ENCODE results near the gene PRR30. TPM values are rescaled to one million over a fixed set of nuclear protein-coding genes. Genes with fewer than 3 reads are reported as not detected.

The PRR30 gene
- total RNA-seq, 3 donors from 2014 or later: not detected

DNA sequence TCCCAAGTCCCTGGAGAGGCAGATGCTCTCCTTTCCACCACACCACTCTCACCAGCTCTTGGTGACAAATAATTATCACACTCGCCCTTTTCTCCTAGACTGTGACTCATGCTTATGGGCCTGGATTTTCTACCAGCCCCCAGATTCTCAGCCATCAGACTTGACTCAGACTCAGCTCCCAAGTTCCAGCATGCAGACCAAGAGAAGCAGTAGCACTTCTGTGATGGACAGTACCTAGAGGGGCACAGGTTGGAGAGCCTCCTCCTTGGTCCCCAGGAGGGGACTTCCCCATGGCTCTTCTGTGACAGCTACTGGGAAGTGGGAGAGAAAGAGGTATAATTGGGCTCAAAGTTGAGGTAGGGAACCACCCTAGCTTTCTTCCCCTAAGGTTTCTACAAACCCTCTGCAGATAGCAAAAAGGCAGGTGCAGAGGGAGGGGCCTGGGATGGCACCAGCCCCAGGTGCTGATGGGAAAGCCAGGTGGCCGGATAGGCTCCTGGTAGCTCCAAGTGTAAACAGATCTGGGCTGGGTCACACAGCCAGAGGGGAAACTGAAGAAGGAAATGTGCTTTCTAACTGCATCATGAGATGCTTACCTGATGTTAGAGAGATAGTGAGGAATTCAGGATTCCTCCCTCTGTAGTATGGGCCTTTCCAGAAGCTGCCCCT is 13.7 kb upstream of the PRR30 start:
- H3K27ac ChIP-seq: no peak overlapping the region
- no peak for DNase-seq (ENCODE audit: low spot score in 2 of 2)
- H3K36me3 ChIP-seq: no peaks in the 10 kb centered on the region
- H3K27me3 ChIP-seq: no peaks in the 10 kb centered on the region
- H3K9me3 ChIP-seq: no peaks in the 10 kb centered on the region
- H3K4me3 ChIP-seq: no peak overlapping the region
- intact Hi-C loops (cut with DNase I; ENCODE audit: low total_unique reads): no loop called here
- TF ChIP-seq, protein P1, sequence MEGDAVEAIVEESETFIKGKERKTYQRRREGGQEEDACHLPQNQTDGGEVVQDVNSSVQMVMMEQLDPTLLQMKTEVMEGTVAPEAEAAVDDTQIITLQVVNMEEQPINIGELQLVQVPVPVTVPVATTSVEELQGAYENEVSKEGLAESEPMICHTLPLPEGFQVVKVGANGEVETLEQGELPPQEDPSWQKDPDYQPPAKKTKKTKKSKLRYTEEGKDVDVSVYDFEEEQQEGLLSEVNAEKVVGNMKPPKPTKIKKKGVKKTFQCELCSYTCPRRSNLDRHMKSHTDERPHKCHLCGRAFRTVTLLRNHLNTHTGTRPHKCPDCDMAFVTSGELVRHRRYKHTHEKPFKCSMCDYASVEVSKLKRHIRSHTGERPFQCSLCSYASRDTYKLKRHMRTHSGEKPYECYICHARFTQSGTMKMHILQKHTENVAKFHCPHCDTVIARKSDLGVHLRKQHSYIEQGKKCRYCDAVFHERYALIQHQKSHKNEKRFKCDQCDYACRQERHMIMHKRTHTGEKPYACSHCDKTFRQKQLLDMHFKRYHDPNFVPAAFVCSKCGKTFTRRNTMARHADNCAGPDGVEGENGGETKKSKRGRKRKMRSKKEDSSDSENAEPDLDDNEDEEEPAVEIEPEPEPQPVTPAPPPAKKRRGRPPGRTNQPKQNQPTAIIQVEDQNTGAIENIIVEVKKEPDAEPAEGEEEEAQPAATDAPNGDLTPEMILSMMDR (IDR thresholded peaks at IDR 0.05): no peak
- TF ChIP-seq POLR2AphosphoS5 (IDR thresholded peaks at IDR 0.05): no peak
- no peak for TF ChIP-seq POLR2A (IDR thresholded peaks at IDR 0.05)
- H3K4me1 ChIP-seq: no peaks in the 10 kb centered on the region

DNA sequence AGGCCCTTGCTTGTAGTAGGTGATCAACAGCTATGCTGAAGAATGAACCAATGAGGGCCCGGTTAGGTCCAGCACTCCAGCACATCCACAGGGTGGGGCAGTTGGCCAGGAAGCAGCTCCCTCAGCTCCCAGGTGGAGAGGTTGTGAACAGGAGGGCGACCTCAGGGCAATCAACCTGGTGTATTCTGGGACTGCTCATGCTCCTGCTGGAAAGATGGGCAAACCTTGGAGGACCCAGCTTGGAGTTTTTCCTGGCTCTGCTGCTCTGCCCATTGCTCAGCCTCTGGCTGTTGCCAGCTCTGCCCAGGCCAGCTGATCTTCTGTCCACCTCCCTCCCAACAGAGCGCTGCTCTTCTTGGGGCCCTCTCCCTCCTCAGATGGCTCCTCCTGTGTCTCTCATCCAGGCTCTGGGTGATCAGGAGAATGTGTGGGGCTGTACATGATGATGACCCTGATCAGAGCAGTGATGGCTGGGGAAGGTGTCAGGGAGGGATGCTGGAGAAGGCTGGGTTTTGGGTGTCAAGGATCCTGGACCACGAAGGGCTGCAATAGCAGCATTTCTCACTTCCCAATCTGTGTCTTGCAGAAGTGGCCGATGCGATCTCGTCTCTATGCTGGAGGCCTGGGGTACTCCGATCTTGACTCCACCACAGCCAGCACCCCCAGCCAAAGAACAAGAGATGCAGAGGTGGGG is 13.0 kb upstream of the PRR30 start:
- DNase-seq (ENCODE audit: low spot score in 2 of 2): no peak
- intact Hi-C loops (cut with DNase I; ENCODE audit: low total_unique reads): no loop called here
- Histone ChIP-seq H3K9me3 (no peaks in the 10 kb centered on the region), H3K27me3 (no peaks in the 10 kb centered on the region), H3K27ac (no peak overlapping the region), H3K4me3 (no peak overlapping the region), H3K4me1 (no peaks in the 10 kb centered on the region), H3K36me3 (no peaks in the 10 kb centered on the region)
- no peak for TF ChIP-seq POLR2AphosphoS5 (IDR thresholded peaks at IDR 0.05)
- TF ChIP-seq POLR2A (IDR thresholded peaks at IDR 0.05): no peak
- TF ChIP-seq, protein P1 (IDR thresholded peaks at IDR 0.05): no peak

DNA sequence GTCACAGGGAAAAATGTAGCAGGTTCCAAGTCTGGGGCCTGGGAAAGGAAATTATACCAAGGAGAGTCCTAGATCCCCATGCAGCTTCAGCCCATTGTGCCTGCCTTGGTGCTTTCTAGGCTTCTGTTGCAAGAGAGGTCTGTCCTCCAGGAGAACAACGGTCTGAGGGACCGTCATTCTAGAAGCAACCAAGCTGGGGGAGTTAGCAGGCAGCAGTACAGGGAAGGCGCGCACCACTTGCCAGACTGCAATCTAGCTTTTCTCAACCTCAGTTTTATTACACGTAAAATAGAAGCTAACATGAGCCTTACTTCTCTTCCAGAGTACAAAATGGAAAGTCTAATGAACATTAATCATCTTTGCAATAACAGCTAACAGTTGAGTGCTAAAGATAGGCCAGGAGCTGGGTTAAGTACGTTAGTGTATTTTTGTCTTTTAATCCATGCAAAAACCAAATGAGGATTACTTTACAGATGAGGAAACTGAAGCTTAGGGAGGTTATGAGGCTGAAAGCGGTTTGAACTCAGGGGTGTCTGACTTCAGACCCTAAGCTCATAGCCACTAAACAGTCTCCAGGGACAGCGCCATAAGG is 11.5 kb upstream of the PRR30 start:
- Histone ChIP-seq H3K9me3 (no peaks in the 10 kb centered on the region), H3K27me3 (no peaks in the 10 kb centered on the region), H3K27ac (no peak overlapping the region), H3K4me3 (no peak overlapping the region), H3K36me3 (no peaks in the 10 kb centered on the region), H3K4me1 (no peaks in the 10 kb centered on the region)
- no peak for DNase-seq (ENCODE audit: low spot score in 2 of 2)
- TF ChIP-seq, protein P1 (IDR thresholded peaks at IDR 0.05): no peak
- intact Hi-C loops (cut with DNase I; ENCODE audit: low total_unique reads): no loop called here

DNA sequence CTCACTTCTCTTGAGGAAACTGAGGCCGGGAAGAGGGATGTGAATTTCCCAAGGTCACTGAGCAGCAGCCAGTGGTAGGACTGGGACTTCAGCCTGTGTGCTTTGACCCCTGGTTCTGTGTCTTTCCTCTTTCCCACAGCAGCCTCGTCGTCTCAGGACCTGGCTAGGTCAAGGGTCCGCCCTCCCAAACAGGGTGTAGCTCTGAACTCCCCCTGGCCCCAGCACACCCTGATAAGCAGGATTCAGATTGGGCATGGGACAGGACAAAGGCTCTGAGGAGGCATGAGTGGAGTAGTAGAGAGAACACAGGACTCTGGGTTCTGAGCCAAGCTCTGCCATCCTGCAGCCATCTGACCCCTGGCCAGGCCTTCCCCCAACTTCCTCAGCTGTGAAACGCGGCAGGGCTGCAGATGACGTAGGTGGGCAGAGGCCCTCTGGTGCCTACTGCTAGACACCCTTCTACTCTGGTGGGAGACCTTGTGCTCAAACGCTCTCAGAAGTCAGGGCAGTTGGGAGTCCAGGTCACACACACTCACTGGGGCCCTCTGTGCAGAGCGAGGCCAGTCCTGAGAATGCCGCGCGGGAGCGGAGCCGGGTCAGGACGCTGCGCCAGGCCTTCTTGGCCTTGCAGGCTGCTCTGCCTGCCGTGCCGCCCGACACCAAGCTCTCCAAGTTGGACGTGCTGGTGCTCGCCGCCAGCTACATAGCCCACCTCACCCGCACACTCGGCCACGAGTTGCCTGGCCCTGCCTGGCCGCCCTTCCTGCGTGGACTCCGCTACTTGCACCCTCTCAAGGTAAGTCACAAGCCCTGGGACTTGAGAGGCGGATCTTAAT is 10.6 kb upstream of the PRR30 start:
- Histone ChIP-seq H3K4me1 (no peaks in the 10 kb centered on the region), H3K4me3 (no peak overlapping the region), H3K36me3 (no peaks in the 10 kb centered on the region), H3K27ac (no peak overlapping the region), H3K27me3 (no peaks in the 10 kb centered on the region), H3K9me3 (no peaks in the 10 kb centered on the region)
- DNase-seq (ENCODE audit: low spot score in 2 of 2): no peak
- no peak for TF ChIP-seq POLR2A (IDR thresholded peaks at IDR 0.05)
- TF ChIP-seq POLR2AphosphoS5 (IDR thresholded peaks at IDR 0.05): no peak
- TF ChIP-seq, protein P1 (IDR thresholded peaks at IDR 0.05): no peak
- intact Hi-C loops (cut with DNase I; ENCODE audit: low total_unique reads): no loop called here
